ENCODE data around the gene KANK2. TPM values are rescaled to one million over a fixed set of nuclear protein-coding genes. Genes with fewer than 3 reads are reported as not detected.

Gene KANK2
- total and polyA plus RNA-seq, 10 of the 15 experiments (the other 5 are each of a cell fraction or from before 2014, with no cell fraction given) = 4.9 to 33.0 (median 21.0) TPM

DNA sequence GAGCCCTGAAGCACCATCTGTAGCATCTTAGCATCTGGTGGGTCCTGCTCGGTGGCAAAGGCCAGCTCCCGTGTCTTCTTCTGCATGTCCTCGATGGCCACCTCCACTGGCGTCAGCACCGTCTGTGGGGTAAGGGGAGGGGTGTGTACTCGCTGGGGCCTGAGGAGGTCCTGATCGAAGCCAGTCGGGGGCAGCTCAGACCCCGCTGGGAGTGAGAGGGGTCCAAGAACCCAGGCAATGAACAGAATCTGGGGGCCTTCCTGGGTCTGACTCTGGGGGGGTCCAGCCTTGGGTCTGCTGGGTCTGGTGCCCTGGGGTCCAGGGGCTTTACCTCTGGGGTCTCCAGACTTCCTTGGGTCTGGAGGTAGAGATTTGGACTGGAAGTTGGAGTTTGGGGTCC lies 3.6 kb upstream of the KANK2 start:
- Histone ChIP-seq H2AFZ (ENCODE audit: control insufficient read depth, low read depth, low read length) (no peak overlapping the region), H3K4me1 (ENCODE audit: control insufficient read depth, insufficient read depth, low read length) (peaks cover 8% of the 10 kb centered on the region), H3K79me2 (ENCODE audit: control insufficient read depth, insufficient read depth, low read length) (peaks cover 3% of the 10 kb centered on the region), H3K27me3 (replicated peaks in 1 of 2; ENCODE audit: control insufficient read depth in 2 of 2, insufficient read depth in 2 of 2, low read length in 1 of 2) (no peaks in the 10 kb centered on the region), H3K36me3 (ENCODE audit: control insufficient read depth in 2 of 2, insufficient read depth in 2 of 2, low read length in 1 of 2) (no peaks in the 10 kb centered on the region), H3K27ac (ENCODE audit: control insufficient read depth, insufficient read depth) (no peak overlapping the region), H3K4me2 (ENCODE audit: control insufficient read depth, insufficient read depth) (no peak overlapping the region), H4K20me1 (ENCODE audit: control insufficient read depth, insufficient read depth) (no peaks in the 10 kb centered on the region), H3K4me3 (no peak overlapping the region), H3K9me3 (replicated peaks; ENCODE audit: control insufficient read depth, insufficient read depth, low read length) (no peaks in the 10 kb centered on the region), H3K9ac (ENCODE audit: control insufficient read depth, insufficient read depth, low read length) (no peak overlapping the region)
- DNase-seq (ENCODE audit: low read depth, low spot score) = no peak
- intact Hi-C loops (cut with micrococcal nuclease; ENCODE audit: unreplicated experiment) (loop anchor here (5.0 kb wide), 2 partner anchors 164 to 264 kb away; no protein-coding TSS in a partner anchor), in situ Hi-C loops (cut with MboI) (loop anchor here (5.0 kb wide), 1 partner anchor 164 kb away; no protein-coding TSS in a partner anchor)
- SMC1A ChIA-PET (ENCODE audit: uncharacterized antibody, unreplicated experiment) = no interaction called here
- POLR2A ChIA-PET = no interaction called here
- RAD21 ChIA-PET (ENCODE audit: unreplicated experiment) = no interaction called here
- no peak for FAIRE-seq
- CTCF ChIA-PET = interaction anchor here (0.9 kb wide), 1 partner anchor 165 kb away, joined by 3 read pairs; no protein-coding TSS in a partner anchor
- TF ChIP-seq KDM1A (IDR thresholded peaks at IDR 0.05; ENCODE audit: borderline replicate concordance) = no peak
- no peak for TF ChIP-seq YY1 (IDR thresholded peaks at IDR 0.05; ENCODE audit: low read depth, low read length)
- no peak for TF ChIP-seq RUNX3 (IDR thresholded peaks at IDR 0.05; ENCODE audit: low read length)
- TF ChIP-seq, protein P1, sequence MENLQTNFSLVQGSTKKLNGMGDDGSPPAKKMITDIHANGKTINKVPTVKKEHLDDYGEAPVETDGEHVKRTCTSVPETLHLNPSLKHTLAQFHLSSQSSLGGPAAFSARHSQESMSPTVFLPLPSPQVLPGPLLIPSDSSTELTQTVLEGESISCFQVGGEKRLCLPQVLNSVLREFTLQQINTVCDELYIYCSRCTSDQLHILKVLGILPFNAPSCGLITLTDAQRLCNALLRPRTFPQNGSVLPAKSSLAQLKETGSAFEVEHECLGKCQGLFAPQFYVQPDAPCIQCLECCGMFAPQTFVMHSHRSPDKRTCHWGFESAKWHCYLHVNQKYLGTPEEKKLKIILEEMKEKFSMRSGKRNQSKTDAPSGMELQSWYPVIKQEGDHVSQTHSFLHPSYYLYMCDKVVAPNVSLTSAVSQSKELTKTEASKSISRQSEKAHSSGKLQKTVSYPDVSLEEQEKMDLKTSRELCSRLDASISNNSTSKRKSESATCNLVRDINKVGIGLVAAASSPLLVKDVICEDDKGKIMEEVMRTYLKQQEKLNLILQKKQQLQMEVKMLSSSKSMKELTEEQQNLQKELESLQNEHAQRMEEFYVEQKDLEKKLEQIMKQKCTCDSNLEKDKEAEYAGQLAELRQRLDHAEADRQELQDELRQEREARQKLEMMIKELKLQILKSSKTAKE (IDR thresholded peaks at IDR 0.05; ENCODE audit: low read depth, poor library complexity, severe bottlenecking) = no peak
- no peak for TF ChIP-seq CHD4 (IDR thresholded peaks at IDR 0.05)
- TF ChIP-seq GATAD2B (conservative IDR thresholded peaks at IDR 0.05; ENCODE audit: low read depth) = no peak
- TF ChIP-seq CHD1 (IDR thresholded peaks at IDR 0.05; ENCODE audit: low read depth, low read length) = no peak
- no peak for TF ChIP-seq RBBP5 (conservative IDR thresholded peaks at IDR 0.05)
- TF ChIP-seq SMAD5 (IDR thresholded peaks at IDR 0.05; ENCODE audit: low read depth) = no peak
- TF ChIP-seq ZBED1 (IDR thresholded peaks at IDR 0.05; ENCODE audit: borderline replicate concordance) = no peak
- ATAC-seq = no peak
- 68% methylated on average over 9 of the region's 9 CpGs for whole genome bisulfite sequencing (ENCODE audit: insufficient coverage, insufficient replicate concordance, low lambda C conversion rate, missing lambda C conversion rate)
- no TSS peak for BruUV-seq (replicated peaks)

Measured in GM12878 (cell line).